Mammary epithelial cell (primary cell): Measurements from ENCODE around the gene TMEM245.

Source experiments
- EZH2 ChIP-seq: IDR thresholded peaks from 2 replicates; pipeline ENCODE4 v1.6.1; 2012; ENCODE audit warnings: low read length, inconsistent platforms, borderline replicate concordance
- TF ChIP-seq, protein P1 (sequence below), 2 donors: IDR thresholded peaks in 1 of 2; conservative IDR thresholded peaks in 1 of 2; 2 replicates each; pipeline ENCODE4 v1.5.1; 2011 to 2012; ENCODE audit warnings: inconsistent platforms in 2 of 2, low read length in 2 of 2, mild to moderate bottlenecking in 2 of 2, control low read depth in 1 of 2, low read depth in 1 of 2; ENCODE audit not compliant: insufficient read depth in 1 of 2; ENCODE audit errors: extremely low read depth in 1 of 2

DNA sequence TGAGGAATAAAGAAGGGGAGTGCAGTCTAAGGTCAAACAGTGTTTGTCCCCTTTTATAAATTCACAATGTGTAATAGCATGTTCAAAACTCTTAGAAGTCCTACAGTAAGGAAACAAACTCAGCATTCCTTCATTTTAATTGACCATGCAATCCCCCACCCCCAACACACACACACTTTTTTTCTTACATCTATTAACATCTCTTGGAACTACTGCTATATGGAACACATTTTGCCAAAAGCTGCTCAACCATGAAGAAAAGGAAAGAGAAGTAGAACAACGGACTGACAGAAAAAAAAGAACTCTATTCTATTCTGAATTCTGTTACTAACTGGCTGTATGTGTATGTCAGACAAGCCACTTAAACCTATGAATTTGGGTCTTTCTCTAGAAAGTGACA lies 103.6 kb downstream of the TMEM245 start:
- no peak for TF ChIP-seq EZH2
- TF ChIP-seq, protein P1, sequence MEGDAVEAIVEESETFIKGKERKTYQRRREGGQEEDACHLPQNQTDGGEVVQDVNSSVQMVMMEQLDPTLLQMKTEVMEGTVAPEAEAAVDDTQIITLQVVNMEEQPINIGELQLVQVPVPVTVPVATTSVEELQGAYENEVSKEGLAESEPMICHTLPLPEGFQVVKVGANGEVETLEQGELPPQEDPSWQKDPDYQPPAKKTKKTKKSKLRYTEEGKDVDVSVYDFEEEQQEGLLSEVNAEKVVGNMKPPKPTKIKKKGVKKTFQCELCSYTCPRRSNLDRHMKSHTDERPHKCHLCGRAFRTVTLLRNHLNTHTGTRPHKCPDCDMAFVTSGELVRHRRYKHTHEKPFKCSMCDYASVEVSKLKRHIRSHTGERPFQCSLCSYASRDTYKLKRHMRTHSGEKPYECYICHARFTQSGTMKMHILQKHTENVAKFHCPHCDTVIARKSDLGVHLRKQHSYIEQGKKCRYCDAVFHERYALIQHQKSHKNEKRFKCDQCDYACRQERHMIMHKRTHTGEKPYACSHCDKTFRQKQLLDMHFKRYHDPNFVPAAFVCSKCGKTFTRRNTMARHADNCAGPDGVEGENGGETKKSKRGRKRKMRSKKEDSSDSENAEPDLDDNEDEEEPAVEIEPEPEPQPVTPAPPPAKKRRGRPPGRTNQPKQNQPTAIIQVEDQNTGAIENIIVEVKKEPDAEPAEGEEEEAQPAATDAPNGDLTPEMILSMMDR (conservative IDR thresholded peaks at IDR 0.05 in 1 of 2, IDR thresholded peaks at IDR 0.05 in 1 of 2; ENCODE audit: extremely low read depth in 1 of 2, insufficient read depth in 1 of 2, low read depth in 1 of 2, low read length in 2 of 2): no peak
